GM12875 (cell line): ENCODE measurements around the gene CSTPP1.

ENCODE experiments used
- H3K4me3 ChIP-seq: one replicate; pipeline ENCODE4 v1.5.1; 2011; ENCODE audit warnings: low read depth, low read length, control low read depth
- TF ChIP-seq, protein P1 (sequence below): IDR thresholded peaks from 2 replicates; pipeline ENCODE4 v1.5.1; 2011; ENCODE audit warnings: low read depth, mild to moderate bottlenecking, control low read depth, inconsistent platforms, low read length, moderate library complexity, borderline replicate concordance; ENCODE audit not compliant: insufficient read depth

The CSTPP1 gene

DNA sequence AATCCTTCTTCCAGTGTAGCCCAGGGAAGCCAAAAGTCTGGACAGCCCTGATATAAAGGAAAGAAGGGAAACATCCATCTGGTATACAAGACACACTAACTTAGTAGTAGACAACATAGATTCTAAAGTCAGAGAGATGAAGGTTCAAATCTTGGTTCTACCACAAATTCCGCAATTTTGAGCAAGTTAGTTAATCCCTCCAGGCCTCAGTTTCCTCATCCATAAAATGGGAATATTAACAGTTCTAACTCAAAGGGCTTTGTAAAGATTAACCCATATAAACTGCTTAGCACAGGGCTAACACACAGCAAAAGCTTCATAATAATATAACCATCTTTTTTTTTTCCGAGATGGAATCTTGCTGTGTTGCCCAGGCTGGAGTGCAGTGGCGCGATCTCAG lies 29.0 kb upstream of the CSTPP1 start:
- TF ChIP-seq, protein P1, sequence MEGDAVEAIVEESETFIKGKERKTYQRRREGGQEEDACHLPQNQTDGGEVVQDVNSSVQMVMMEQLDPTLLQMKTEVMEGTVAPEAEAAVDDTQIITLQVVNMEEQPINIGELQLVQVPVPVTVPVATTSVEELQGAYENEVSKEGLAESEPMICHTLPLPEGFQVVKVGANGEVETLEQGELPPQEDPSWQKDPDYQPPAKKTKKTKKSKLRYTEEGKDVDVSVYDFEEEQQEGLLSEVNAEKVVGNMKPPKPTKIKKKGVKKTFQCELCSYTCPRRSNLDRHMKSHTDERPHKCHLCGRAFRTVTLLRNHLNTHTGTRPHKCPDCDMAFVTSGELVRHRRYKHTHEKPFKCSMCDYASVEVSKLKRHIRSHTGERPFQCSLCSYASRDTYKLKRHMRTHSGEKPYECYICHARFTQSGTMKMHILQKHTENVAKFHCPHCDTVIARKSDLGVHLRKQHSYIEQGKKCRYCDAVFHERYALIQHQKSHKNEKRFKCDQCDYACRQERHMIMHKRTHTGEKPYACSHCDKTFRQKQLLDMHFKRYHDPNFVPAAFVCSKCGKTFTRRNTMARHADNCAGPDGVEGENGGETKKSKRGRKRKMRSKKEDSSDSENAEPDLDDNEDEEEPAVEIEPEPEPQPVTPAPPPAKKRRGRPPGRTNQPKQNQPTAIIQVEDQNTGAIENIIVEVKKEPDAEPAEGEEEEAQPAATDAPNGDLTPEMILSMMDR = no peak
- H3K4me3 ChIP-seq = no peak overlapping the region

DNA sequence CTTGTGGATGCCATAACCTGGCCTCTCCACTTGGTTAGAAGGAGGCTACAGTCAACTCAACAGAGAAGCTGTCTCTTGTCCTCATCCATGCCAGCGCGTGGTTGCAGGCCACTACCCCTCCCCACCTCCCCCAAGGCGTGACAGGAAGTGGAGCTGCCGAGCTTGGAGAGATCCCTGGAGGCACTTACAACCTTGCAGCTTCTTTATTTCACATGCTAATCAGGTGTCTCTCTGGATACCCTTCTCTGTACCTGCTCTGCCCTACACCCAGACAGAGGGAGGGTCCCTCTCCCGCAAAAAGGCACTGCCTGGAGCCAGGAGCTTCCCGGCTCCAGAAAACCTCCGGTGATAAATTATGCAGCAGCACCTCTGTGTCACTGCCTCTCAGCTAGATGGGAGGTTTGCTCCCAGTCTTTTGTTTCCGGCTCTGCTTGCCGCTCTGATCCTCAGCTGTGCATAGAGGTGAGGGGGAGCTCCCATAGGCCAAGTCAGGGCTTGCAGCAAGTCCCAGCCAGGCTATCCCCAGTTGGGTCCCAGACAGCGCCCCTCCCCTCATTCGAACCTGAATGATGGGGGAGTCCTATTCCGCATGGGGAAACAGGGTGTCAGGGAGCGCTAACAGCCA lies 23.9 kb upstream of the CSTPP1 start:
- H3K4me3 ChIP-seq = no peak overlapping the region
- TF ChIP-seq, protein P1 = no peak

DNA sequence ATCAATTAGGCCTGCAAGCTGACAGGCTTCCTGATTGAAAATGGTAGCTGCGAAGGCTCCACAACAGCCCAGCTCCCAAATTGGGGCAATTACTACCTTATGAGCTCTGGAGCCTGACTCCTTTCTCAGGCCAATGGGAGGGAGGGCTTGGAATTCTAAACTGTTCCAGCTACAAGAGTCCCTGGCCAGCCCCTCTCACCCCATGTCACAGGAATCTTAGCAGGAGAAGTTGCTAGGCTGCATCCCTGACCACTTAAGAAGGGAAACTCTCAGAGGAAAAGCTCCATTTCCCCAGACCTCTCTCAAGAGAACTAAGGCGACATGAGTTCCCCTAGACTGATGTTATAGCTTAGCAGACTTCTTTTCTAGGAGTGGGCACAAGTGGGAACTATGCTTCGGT lies 23.1 kb upstream of the CSTPP1 start:
- TF ChIP-seq, protein P1 = no peak
- H3K4me3 ChIP-seq = no peak overlapping the region

DNA sequence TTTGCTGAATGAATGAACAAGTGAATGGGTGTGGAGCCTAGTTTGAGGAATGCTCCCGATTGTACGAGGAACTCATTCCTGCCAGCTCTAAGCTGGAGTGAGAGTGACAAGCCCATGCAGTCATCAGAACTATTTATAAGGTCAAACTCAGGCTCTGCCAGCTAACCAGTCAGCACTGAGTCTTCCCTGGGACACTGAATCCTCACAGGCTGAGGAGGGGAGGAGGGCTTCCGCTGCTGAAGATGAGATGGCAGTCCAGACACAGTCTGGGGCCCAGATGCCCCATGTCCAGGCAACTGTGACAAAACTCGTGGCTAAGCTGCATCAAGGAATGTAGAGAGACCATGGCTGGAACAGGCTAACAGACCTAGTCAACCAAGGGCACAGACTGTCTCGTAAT lies 22.2 kb upstream of the CSTPP1 start:
- TF ChIP-seq, protein P1 = no peak
- no peak overlapping the region for H3K4me3 ChIP-seq

DNA sequence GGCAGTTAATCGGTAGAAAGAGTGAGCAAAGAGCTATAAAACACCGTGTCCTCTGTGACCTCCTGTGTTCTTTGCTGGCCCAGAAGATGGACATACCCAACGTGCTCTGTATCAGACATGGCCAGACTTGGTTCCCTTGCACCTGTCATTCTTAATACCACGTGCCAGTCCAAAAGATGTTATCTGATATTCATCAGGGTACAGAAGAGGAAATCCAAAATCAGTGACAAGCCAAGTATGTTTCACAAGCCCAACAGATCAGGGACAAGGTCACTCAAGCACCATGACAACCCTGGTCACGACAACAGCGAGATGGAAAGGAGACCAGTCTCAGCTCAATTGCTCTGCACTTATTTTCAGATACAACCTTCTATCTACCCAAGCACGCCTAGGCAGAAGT lies 21.7 kb upstream of the CSTPP1 start:
- no peak overlapping the region for H3K4me3 ChIP-seq
- TF ChIP-seq, protein P1 = no peak

DNA sequence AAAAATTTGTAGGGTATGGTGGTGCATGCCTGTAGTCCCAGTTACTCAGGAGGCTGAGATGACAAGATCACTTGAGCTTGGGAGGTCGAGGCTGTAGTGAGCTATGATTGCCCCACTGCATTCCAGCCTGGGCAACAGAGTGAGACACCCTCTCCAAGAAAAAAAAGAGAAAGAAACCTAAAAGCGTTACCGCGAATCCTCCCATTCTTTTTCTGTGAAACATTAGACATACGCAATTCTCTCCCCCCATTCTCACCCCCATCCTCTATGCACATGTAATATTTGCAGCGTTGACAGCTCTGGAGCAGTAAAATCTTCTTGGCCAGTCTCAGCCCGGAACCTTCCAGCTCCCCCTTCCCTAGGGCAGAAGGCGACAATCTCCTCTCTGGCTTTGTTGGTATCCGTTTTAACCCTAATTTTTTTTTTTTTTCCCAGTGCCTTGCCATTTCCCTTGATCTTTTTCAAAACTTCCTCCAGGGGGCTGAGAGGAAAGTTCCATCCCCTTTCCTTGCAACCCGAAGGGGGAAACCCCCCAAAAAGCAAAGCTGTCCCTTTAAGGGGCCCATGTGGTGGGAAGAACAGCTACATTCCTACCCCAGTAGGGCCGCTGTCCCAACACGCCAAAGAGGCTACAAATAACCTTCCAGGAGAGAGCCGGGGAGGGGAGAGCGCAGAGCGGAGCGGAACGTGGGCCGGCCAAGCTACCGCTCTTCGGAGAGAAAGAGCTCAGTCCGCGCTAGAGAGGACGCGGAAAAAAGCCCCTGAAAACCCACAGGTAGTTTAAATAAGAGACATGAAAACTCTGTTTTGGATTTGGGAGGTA lies 20.1 kb upstream of the CSTPP1 start:
- peak overlapping the region; percentile 23 for H3K4me3 ChIP-seq
- TF ChIP-seq, protein P1 = no peak
